Ramos (cell line): ENCODE results near the gene WNT10A.

ENCODE experiments used
- in situ Hi-C: fragments of 300-500 bp; cut with MboI; formaldehyde crosslinking; loops from one replicate; pipeline ENCODE4 v1.14.3; 2022; ENCODE audit warnings: low sequenced_read_pairs; ENCODE audit not compliant: unreplicated experiment

The WNT10A gene

GRCh38 chr2:218856167-218856895, 24.3 kb upstream of the WNT10A start:
- in situ Hi-C loops: loop anchor here (10.0 kb wide), 1 partner anchor 48 kb away; no protein-coding TSS in a partner anchor

- in situ Hi-C loops: loop anchor here (10.0 kb wide), 1 partner anchor 48 kb away; no protein-coding TSS in a partner anchor
Measured at GRCh38 chr2:218856896-218857243, 23.8 kb upstream of the WNT10A start.

- in situ Hi-C loops: loop anchor here (10.0 kb wide), 1 partner anchor 47 kb away; no protein-coding TSS in a partner anchor
Measured at GRCh38 chr2:218857371-218858137, 23.1 kb upstream of the WNT10A start.

- in situ Hi-C loops: loop anchor here (10.0 kb wide), 1 partner anchor 47 kb away; no protein-coding TSS in a partner anchor
Measured at GRCh38 chr2:218858138-218858445, 22.6 kb upstream of the WNT10A start.

GRCh38 chr2:218858671-218859555, 21.7 kb upstream of the WNT10A start:
- in situ Hi-C loops: loop anchor here (10.0 kb wide), 1 partner anchor 46 kb away; no protein-coding TSS in a partner anchor

- in situ Hi-C loops: loop anchor here (10.0 kb wide), 1 partner anchor 45 kb away; no protein-coding TSS in a partner anchor
Measured at GRCh38 chr2:218859556-218859987, 21.1 kb upstream of the WNT10A start, which contains the start of gene WNT6. WNT6 (plus strand) TSS chr2:218859805; CDS start chr2:218860038, 233 bp downstream.

- in situ Hi-C loops: loop anchor here (10.0 kb wide), 1 partner anchor 45 kb away; no protein-coding TSS in a partner anchor
Measured at GRCh38 chr2:218859988-218860831, 20.4 kb upstream of the WNT10A start.

GRCh38 chr2:218860950-218861381, 19.7 kb upstream of the WNT10A start:
- in situ Hi-C loops: no loop called here

- in situ Hi-C loops: no loop called here
Measured at GRCh38 chr2:218861645-218862318, 18.9 kb upstream of the WNT10A start.

GRCh38 chr2:218863021-218863520, 17.6 kb upstream of the WNT10A start:
- in situ Hi-C loops: no loop called here

GRCh38 chr2:218865396-218865795, 15.3 kb upstream of the WNT10A start:
- in situ Hi-C loops: no loop called here

- in situ Hi-C loops: no loop called here
Measured at GRCh38 chr2:218865999-218866398, 14.7 kb upstream of the WNT10A start.

GRCh38 chr2:218867900-218868299, 12.8 kb upstream of the WNT10A start:
- in situ Hi-C loops: no loop called here

- in situ Hi-C loops: no loop called here
Measured at GRCh38 chr2:218869064-218869463, 11.6 kb upstream of the WNT10A start.

- in situ Hi-C loops: no loop called here
Measured at GRCh38 chr2:218870984-218871344, 9.7 kb upstream of the WNT10A start.

GRCh38 chr2:218871345-218872302, 9.0 kb upstream of the WNT10A start:
- in situ Hi-C loops: no loop called here

- in situ Hi-C loops: no loop called here
Measured at GRCh38 chr2:218872645-218873358, 7.8 kb upstream of the WNT10A start.
